Right lobe of liver (tissue), 4 donors: ENCODE data around the gene CPM.

Experiments
- POLR2A ChIP-seq: fragments of 450-650 bp; IDR thresholded peaks from one replicate; pipeline ENCODE4 v1.6.1; 2017; ENCODE audit warnings: antibody characterized with exemption, mild to moderate bottlenecking
- TF ChIP-seq, protein P1 (sequence below), 4 donors: fragments of 200-600 bp in 3 of 4; fragments of 450-650 bp in 1 of 4; IDR thresholded peaks; one replicate each; pipeline versions ENCODE4 v1.5.1 to v1.8.0; 2016 to 2022; ENCODE audit warnings: antibody characterized with exemption in 4 of 4, mild to moderate bottlenecking in 2 of 4
- donor health status: DM: no; HTN: no; CAD: no.
- donor health status: DM: no; HTN: no; CAD: no.
- donor health status: DM: no; HTN: yes; CAD: no.

DNA sequence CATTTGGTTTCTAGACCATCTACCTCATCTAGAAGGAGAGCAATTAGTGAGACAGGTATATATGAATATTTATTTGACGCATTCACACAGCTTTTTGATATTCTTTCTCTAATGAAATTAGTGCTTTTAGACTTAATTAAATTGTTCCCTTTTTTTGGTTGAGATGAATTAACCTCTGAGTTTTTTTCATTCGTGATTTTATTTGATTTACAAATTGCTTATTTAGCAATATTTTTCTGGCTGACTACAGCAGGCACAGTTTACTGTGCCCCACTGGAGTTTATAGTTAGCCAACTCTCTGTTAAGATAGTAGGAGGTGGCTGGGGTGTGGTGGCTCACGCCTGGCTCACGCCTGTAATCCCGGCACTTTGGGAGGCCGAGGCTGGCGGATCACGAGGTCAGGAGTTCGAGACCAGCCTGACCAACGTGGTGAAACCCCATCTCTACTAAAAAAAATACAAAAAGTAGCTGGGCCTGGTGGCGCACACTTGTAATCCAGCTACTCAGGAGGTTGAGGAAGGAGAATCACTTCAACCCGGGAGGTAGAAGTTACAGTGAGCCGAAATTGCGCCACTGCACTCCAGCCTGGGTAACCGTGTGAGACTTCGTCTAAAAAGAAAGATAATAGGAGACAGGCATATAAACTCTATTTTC is 108.2 kb downstream of the CPM start:
- TF ChIP-seq, protein P1, sequence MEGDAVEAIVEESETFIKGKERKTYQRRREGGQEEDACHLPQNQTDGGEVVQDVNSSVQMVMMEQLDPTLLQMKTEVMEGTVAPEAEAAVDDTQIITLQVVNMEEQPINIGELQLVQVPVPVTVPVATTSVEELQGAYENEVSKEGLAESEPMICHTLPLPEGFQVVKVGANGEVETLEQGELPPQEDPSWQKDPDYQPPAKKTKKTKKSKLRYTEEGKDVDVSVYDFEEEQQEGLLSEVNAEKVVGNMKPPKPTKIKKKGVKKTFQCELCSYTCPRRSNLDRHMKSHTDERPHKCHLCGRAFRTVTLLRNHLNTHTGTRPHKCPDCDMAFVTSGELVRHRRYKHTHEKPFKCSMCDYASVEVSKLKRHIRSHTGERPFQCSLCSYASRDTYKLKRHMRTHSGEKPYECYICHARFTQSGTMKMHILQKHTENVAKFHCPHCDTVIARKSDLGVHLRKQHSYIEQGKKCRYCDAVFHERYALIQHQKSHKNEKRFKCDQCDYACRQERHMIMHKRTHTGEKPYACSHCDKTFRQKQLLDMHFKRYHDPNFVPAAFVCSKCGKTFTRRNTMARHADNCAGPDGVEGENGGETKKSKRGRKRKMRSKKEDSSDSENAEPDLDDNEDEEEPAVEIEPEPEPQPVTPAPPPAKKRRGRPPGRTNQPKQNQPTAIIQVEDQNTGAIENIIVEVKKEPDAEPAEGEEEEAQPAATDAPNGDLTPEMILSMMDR (IDR thresholded peaks at IDR 0.05) = no peak
- no peak for TF ChIP-seq POLR2A
